Activated CD4-positive, alpha-beta T cell treated with anti-CD3 and anti-CD28 coated beads, Interleukin-2, amount 50 U/mL, for 4 hours (primary cell): ENCODE results near the gene HMGB3.
"Not testable (repeated sequence)": the region's sequence is repeated elsewhere in the genome, so short reads cannot be mapped to it uniquely, and the experiment has no call there.

Experiments
- DNase-seq, 2 experiments: peaks; one replicate each; pipeline ENCODE4 v3.0.0-alpha.2; 2020

The HMGB3 gene

GRCh38 chrX:150982788-150983520 lies at the start of gene HMGB3:
Gene HMGB3, plus strand, starts transcription at chrX:150983335. Its CDS starts 2,265 bp downstream, at chrX:150985600.
- DNase-seq, result peak; percentile 67 to 69

- DNase-seq, result no peak
Measured at GRCh38 chrX:150933945-150934350, 49.2 kb upstream of the HMGB3 start.

- no peak for DNase-seq
Measured at GRCh38 chrX:150934453-150934852, 48.7 kb upstream of the HMGB3 start.

GRCh38 chrX:150935467-150935866 lies 47.7 kb upstream of the HMGB3 start:
- no peak for DNase-seq

- no peak for DNase-seq
Measured at GRCh38 chrX:150936556-150936955, 46.6 kb upstream of the HMGB3 start.

- no peak for DNase-seq
Measured at GRCh38 chrX:150940844-150941495, 42.2 kb upstream of the HMGB3 start.

- DNase-seq, result no peak
Measured at GRCh38 chrX:150941580-150941979, 41.6 kb upstream of the HMGB3 start.

GRCh38 chrX:150942942-150943594 lies 40.1 kb upstream of the HMGB3 start:
- no peak for DNase-seq

GRCh38 chrX:150944233-150944632 lies 38.9 kb upstream of the HMGB3 start:
- no peak for DNase-seq

- no peak for DNase-seq
Measured at GRCh38 chrX:150954951-150955350, 28.2 kb upstream of the HMGB3 start.

- no peak for DNase-seq
Measured at GRCh38 chrX:150955590-150955989, 27.5 kb upstream of the HMGB3 start.

- no peak for DNase-seq
Measured at GRCh38 chrX:150958177-150958576, 25.0 kb upstream of the HMGB3 start.

GRCh38 chrX:150959557-150959956 lies 23.6 kb upstream of the HMGB3 start:
- DNase-seq, result no peak

- DNase-seq, result no peak
Measured at GRCh38 chrX:150961631-150962030, 21.5 kb upstream of the HMGB3 start.

GRCh38 chrX:150964416-150964815 lies 18.7 kb upstream of the HMGB3 start:
- not testable (repeated sequence) for DNase-seq

GRCh38 chrX:150966235-150966634 lies 16.9 kb upstream of the HMGB3 start:
- no peak for DNase-seq

- no peak for DNase-seq
Measured at GRCh38 chrX:150966742-150967141, 16.4 kb upstream of the HMGB3 start.

- no peak for DNase-seq
Measured at GRCh38 chrX:150967786-150968185, 15.3 kb upstream of the HMGB3 start.

- DNase-seq, result no peak
Measured at GRCh38 chrX:150968862-150969720, 14.0 kb upstream of the HMGB3 start.

- no peak for DNase-seq
Measured at GRCh38 chrX:150972450-150972849, 10.7 kb upstream of the HMGB3 start.

- no peak for DNase-seq
Measured at GRCh38 chrX:150975655-150976390, 7.3 kb upstream of the HMGB3 start.
